ENCODE results near the gene TRIP13.

TRIP13 gene

DNA sequence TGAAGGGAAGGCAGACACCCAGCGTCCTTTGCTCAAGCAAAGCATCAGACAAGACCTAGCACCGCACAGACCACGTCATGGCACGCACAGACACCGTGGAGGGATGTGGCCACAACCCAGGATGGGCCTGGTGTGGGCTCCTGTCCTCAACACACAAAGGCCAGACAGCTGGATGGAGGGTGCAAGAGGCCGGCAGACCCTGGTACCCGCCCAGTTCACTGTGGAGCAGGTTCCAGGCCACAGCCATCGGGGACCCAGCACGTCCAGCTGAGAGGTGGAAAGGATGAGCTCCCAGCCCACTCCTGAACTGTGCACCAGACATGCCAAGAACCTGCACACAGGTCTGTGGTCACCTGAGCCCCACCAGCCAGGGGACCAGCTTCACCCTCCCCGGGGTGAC is 26.9 kb upstream of the TRIP13 start:
- H3K36me3 Mint-ChIP-seq (ENCODE audit: low read depth), result peaks cover 58% of the 10 kb centered on the region
- H3K27me3 Mint-ChIP-seq (ENCODE audit: low read depth), result no peaks in the 10 kb centered on the region

DNA sequence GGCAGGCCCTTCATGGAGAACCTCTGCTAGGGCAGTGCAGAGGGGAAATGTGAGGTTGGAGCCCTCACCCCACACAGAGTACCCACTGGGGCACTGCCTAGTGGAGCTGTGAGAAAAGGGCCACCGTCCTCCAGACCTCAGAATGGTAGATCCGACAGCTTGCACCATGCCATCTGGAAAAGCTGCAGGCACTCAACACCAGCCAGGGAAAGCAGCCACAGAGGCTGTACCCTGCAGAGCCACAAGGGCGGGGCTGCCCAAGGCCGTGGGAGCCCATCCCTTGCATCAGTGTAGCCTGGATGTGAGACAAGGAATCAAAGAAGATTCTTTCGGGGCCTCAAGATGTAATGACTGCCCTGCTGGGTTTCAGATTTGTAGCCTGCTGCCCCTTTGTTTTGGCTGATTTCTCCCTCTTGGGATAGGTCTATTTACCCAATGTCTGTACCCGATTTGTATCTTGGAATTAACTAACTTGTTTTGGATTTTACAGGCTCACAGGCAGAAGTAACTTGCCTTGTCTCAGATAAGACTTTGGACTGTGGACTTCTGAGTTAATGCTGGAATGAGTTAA is 25.3 kb upstream of the TRIP13 start:
- Mint-ChIP-seq H3K36me3 (ENCODE audit: low read depth) (peaks cover 73% of the 10 kb centered on the region), H3K27me3 (ENCODE audit: low read depth) (no peaks in the 10 kb centered on the region), H3K4me3 (no peak overlapping the region), H3K4me1 (no peaks in the 10 kb centered on the region), H3K27ac (peak overlapping the region in 1 of 3 experiments; percentile 78), H3K9me3 (no peaks in the 10 kb centered on the region)
- TF ChIP-seq, protein P1, sequence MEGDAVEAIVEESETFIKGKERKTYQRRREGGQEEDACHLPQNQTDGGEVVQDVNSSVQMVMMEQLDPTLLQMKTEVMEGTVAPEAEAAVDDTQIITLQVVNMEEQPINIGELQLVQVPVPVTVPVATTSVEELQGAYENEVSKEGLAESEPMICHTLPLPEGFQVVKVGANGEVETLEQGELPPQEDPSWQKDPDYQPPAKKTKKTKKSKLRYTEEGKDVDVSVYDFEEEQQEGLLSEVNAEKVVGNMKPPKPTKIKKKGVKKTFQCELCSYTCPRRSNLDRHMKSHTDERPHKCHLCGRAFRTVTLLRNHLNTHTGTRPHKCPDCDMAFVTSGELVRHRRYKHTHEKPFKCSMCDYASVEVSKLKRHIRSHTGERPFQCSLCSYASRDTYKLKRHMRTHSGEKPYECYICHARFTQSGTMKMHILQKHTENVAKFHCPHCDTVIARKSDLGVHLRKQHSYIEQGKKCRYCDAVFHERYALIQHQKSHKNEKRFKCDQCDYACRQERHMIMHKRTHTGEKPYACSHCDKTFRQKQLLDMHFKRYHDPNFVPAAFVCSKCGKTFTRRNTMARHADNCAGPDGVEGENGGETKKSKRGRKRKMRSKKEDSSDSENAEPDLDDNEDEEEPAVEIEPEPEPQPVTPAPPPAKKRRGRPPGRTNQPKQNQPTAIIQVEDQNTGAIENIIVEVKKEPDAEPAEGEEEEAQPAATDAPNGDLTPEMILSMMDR (IDR thresholded peaks at IDR 0.05; ENCODE audit: unreplicated experiment in 3 of 3), result no peak

More for the DNA sequence above, 26.9 kb upstream of the TRIP13 start:
- Mint-ChIP-seq H3K4me1 (no peaks in the 10 kb centered on the region), H3K27ac (no peak overlapping the region), H3K9me3 (no peaks in the 10 kb centered on the region), H3K4me3 (no peak overlapping the region)
- TF ChIP-seq, protein P1 (IDR thresholded peaks at IDR 0.05; ENCODE audit: unreplicated experiment in 3 of 3), result no peak

DNA sequence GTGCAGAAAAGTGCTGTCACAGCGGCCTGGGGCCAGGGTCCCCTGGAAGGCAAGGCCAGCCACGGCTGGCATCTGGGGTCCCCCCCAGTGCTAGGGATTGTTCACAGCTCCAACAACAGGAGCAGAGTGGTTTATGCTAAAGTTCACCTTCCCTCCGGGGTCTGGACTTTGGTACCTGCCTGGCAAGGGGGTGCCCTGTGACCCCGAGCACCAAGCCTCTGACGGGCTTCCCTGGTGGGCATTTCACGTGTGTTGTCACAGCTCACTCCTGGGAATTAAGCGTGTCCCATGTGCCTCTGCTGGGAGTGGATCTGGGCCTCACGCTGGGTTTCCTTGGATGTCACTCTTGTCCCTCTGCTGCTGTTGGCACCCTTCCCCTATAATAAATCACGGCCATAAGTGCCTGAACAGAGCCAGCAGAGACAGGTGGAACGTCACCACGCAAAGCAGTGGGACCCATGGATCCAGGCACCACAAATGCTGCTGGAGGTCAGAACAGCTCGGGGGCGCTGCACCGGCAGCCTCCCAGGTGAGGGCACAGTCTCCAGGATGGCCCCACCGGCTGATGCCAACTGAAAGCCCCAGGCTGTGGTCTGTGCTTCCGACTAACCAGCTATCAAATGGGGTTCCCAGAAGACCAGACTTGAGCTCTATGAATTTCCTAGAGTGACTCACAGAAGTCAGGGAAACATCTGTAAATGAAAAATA is 24.1 kb upstream of the TRIP13 start:
- TF ChIP-seq, protein P1 (IDR thresholded peaks at IDR 0.05; ENCODE audit: unreplicated experiment in 3 of 3), result no peak

DNA sequence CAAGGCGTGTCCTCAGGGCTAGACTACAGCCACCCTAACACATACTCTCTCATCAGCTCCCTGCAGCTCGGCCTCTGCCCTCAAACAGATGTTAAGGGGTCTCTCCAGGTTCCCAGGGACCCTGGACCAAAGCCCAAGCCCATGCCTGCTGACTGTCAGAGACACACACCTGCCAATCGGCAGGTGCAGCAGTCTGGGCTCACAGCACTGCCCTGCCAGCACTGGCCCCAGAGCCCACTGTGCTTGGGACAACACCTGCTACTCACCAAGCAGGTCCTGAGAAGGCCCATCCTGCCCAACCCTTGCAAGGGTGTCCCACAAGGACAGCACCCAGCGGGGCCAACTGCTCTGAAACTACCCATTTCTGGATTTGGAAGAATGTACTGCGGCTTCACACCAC is 21.7 kb upstream of the TRIP13 start:
- Mint-ChIP-seq H3K36me3 (ENCODE audit: low read depth) (peaks cover 88% of the 10 kb centered on the region), H3K4me1 (no peaks in the 10 kb centered on the region), H3K27ac (no peak overlapping the region), H3K27me3 (ENCODE audit: low read depth) (no peaks in the 10 kb centered on the region), H3K4me3 (no peak overlapping the region), H3K9me3 (no peaks in the 10 kb centered on the region)
- TF ChIP-seq, protein P1 (IDR thresholded peaks at IDR 0.05; ENCODE audit: unreplicated experiment in 3 of 3), result no peak

More for the DNA sequence above, 24.1 kb upstream of the TRIP13 start:
- Mint-ChIP-seq H3K27ac (no peak overlapping the region), H3K4me1 (no peaks in the 10 kb centered on the region), H3K4me3 (no peak overlapping the region), H3K36me3 (ENCODE audit: low read depth) (peaks cover 80% of the 10 kb centered on the region), H3K27me3 (ENCODE audit: low read depth) (no peaks in the 10 kb centered on the region), H3K9me3 (no peaks in the 10 kb centered on the region)

DNA sequence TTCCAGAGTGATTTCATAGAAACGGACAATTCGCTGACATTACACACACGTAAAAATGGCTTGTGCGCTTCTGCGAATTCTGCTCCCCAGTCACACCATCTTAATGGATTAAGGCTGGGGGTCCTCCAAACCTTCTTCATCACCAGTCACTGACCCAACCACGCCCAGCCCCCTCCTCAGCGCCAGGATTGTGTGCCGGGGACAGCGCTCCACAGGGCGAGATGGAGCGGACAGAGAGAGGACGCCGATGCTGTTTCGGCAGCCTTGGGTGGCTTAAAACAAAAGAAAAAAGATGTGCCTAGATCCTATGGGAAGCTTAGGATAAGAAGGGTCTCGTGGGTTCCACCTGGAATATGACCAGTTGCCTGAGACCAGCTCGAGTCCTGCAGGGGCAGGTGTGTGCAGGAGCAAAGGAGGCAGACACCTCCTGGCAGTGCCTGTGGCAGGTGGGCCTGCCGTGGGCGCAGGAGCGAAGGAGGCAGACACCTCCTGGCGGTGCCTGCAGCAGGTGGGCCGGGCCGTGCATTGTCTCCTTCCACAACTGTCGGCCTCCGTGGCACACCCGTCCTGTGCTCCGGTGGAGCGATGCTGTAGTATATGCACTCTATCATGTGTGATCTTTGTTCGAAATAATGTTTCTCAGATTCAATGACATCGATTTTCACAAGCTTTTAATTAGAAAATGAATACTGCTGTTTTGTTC is 20.9 kb upstream of the TRIP13 start:
- Mint-ChIP-seq H3K4me1 (no peaks in the 10 kb centered on the region), H3K27ac (no peak overlapping the region), H3K9me3 (no peaks in the 10 kb centered on the region), H3K27me3 (ENCODE audit: low read depth) (no peaks in the 10 kb centered on the region), H3K4me3 (no peak overlapping the region), H3K36me3 (ENCODE audit: low read depth) (peaks cover 87% of the 10 kb centered on the region)
- TF ChIP-seq, protein P1 (IDR thresholded peaks at IDR 0.05; ENCODE audit: unreplicated experiment in 3 of 3), result no peak
